ENCODE measurements around the gene FIGN.

Gene FIGN

GRCh38 chr2:163625632-163626031 lies 110.2 kb downstream of the FIGN start:
- in situ Hi-C loops (cut with MboI; ENCODE audit: low sequenced_read_pairs): no loop called here

GRCh38 chr2:163621445-163622004 lies 114.3 kb downstream of the FIGN start:
- in situ Hi-C loops (cut with MboI; ENCODE audit: low sequenced_read_pairs): no loop called here

- in situ Hi-C loops (cut with MboI; ENCODE audit: low sequenced_read_pairs): no loop called here
Measured at GRCh38 chr2:163617517-163617916, 118.3 kb downstream of the FIGN start.

GRCh38 chr2:163613266-163613731 lies 122.5 kb downstream of the FIGN start:
- in situ Hi-C loops (cut with MboI; ENCODE audit: low sequenced_read_pairs): no loop called here

GRCh38 chr2:163612332-163612731 lies 123.5 kb downstream of the FIGN start:
- in situ Hi-C loops (cut with MboI; ENCODE audit: low sequenced_read_pairs): no loop called here

GRCh38 chr2:163611557-163611906 lies 124.3 kb downstream of the FIGN start:
- in situ Hi-C loops (cut with MboI; ENCODE audit: low sequenced_read_pairs): no loop called here

- in situ Hi-C loops (cut with MboI; ENCODE audit: low sequenced_read_pairs): no loop called here
Measured at GRCh38 chr2:163610817-163611556, 124.8 kb downstream of the FIGN start.

GRCh38 chr2:163607630-163608029 lies 128.2 kb downstream of the FIGN start:
- in situ Hi-C loops (cut with MboI; ENCODE audit: low sequenced_read_pairs): no loop called here

GRCh38 chr2:163606878-163607277 lies 128.9 kb downstream of the FIGN start:
- in situ Hi-C loops (cut with MboI; ENCODE audit: low sequenced_read_pairs): no loop called here

GRCh38 chr2:163605779-163606178 lies 130.0 kb downstream of the FIGN start:
- in situ Hi-C loops (cut with MboI; ENCODE audit: low sequenced_read_pairs): no loop called here

GRCh38 chr2:163604941-163605555 lies 130.8 kb downstream of the FIGN start:
- in situ Hi-C loops (cut with MboI; ENCODE audit: low sequenced_read_pairs): no loop called here

GRCh38 chr2:163602196-163602595 lies 133.6 kb downstream of the FIGN start:
- in situ Hi-C loops (cut with MboI; ENCODE audit: low sequenced_read_pairs): no loop called here

GRCh38 chr2:163601377-163601776 lies 134.4 kb downstream of the FIGN start:
- in situ Hi-C loops (cut with MboI; ENCODE audit: low sequenced_read_pairs): no loop called here

GRCh38 chr2:163600801-163601200 lies 135.0 kb downstream of the FIGN start:
- in situ Hi-C loops (cut with MboI; ENCODE audit: low sequenced_read_pairs): no loop called here

- in situ Hi-C loops (cut with MboI; ENCODE audit: low sequenced_read_pairs): no loop called here
Measured at GRCh38 chr2:163595028-163595427, 140.8 kb downstream of the FIGN start.

GRCh38 chr2:163594497-163594896 lies 141.3 kb downstream of the FIGN start:
- in situ Hi-C loops (cut with MboI; ENCODE audit: low sequenced_read_pairs): no loop called here

- in situ Hi-C loops (cut with MboI; ENCODE audit: low sequenced_read_pairs): no loop called here
Measured at GRCh38 chr2:163593982-163594381, 141.8 kb downstream of the FIGN start.

GRCh38 chr2:163592954-163593622 lies 142.7 kb downstream of the FIGN start:
- in situ Hi-C loops (cut with MboI; ENCODE audit: low sequenced_read_pairs): no loop called here

- in situ Hi-C loops (cut with MboI; ENCODE audit: low sequenced_read_pairs): no loop called here
Measured at GRCh38 chr2:163591461-163591860, 144.3 kb downstream of the FIGN start.

GRCh38 chr2:163580757-163581156 lies 155.1 kb downstream of the FIGN start:
- in situ Hi-C loops (cut with MboI; ENCODE audit: low sequenced_read_pairs): no loop called here

GRCh38 chr2:163574309-163574708 lies 161.5 kb downstream of the FIGN start:
- in situ Hi-C loops (cut with MboI; ENCODE audit: low sequenced_read_pairs): no loop called here

GRCh38 chr2:163573652-163574051 lies 162.2 kb downstream of the FIGN start:
- in situ Hi-C loops (cut with MboI; ENCODE audit: low sequenced_read_pairs): no loop called here
